HepG2 (cell line): Measurements from ENCODE around the gene LAX1.

ENCODE experiments used
- ATF5 ChIP-seq: sonication (generic); formaldehyde crosslinking; IDR thresholded peaks from 2 replicates; pipeline ENCODE4 v1.4.0; 2020; ENCODE audit warnings: mild to moderate bottlenecking, low read depth, missing genetic modification reagents
- ATM ChIP-seq: fragments of 450-650 bp; IDR thresholded peaks from 2 replicates; pipeline ENCODE4 v1.7.1; 2017; ENCODE audit warnings: mild to moderate bottlenecking, borderline replicate concordance
- CBX5 ChIP-seq: sonication (generic); formaldehyde crosslinking; IDR thresholded peaks from 2 replicates; pipeline ENCODE4 v1.4.0; 2020; ENCODE audit warnings: missing genetic modification reagents, borderline replicate concordance
- HDAC1 ChIP-seq: sonication (generic); formaldehyde crosslinking; IDR thresholded peaks from 2 replicates; pipeline ENCODE4 v1.5.1; 2020; ENCODE audit warnings: mild to moderate bottlenecking, missing genetic modification reagents
- HINFP ChIP-seq: sonication (generic); formaldehyde crosslinking; IDR thresholded peaks from 2 replicates; pipeline ENCODE4 v1.4.0; 2020; ENCODE audit warnings: low read depth, mild to moderate bottlenecking, missing genetic modification reagents
- MYC ChIP-seq: sonication (generic); formaldehyde crosslinking; IDR thresholded peaks from 2 replicates; pipeline ENCODE4 v1.9.0; 2021; ENCODE audit warnings: missing genetic modification reagents, borderline replicate concordance
- TF ChIP-seq, protein P1 (sequence below): sonication (generic); formaldehyde crosslinking; IDR thresholded peaks from 2 replicates; pipeline ENCODE4 v1.5.0; 2020; ENCODE audit warnings: mild to moderate bottlenecking, missing genetic modification reagents, borderline replicate concordance

DNA sequence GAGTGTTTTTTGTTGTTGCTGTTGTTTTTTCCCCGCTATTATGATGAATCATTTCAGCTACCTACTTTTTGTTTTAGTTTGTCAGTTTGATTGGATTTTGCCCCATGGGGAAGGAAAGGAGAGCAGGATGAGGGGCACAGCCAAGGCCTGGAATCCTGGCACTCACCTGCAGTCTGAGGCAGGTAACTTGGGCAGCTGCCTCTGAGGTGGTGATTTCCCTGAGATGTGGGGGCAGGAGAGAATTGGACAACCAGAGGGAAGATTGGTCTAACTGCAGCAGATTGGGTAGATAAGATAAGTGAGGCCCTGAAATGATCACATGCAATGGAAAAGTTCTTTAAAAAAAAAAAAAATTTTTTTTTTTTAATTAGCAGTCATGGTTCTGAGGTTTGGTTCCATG lies 1.5 kb upstream of the LAX1 start:
- TF ChIP-seq ATM (no peak), MYC (no peak), HINFP (no peak), CBX5 (no peak), ATF5 (CRISPR knock-in tag) (no peak), HDAC1 (CRISPR knock-in tag) (no peak)
- TF ChIP-seq, protein P1, sequence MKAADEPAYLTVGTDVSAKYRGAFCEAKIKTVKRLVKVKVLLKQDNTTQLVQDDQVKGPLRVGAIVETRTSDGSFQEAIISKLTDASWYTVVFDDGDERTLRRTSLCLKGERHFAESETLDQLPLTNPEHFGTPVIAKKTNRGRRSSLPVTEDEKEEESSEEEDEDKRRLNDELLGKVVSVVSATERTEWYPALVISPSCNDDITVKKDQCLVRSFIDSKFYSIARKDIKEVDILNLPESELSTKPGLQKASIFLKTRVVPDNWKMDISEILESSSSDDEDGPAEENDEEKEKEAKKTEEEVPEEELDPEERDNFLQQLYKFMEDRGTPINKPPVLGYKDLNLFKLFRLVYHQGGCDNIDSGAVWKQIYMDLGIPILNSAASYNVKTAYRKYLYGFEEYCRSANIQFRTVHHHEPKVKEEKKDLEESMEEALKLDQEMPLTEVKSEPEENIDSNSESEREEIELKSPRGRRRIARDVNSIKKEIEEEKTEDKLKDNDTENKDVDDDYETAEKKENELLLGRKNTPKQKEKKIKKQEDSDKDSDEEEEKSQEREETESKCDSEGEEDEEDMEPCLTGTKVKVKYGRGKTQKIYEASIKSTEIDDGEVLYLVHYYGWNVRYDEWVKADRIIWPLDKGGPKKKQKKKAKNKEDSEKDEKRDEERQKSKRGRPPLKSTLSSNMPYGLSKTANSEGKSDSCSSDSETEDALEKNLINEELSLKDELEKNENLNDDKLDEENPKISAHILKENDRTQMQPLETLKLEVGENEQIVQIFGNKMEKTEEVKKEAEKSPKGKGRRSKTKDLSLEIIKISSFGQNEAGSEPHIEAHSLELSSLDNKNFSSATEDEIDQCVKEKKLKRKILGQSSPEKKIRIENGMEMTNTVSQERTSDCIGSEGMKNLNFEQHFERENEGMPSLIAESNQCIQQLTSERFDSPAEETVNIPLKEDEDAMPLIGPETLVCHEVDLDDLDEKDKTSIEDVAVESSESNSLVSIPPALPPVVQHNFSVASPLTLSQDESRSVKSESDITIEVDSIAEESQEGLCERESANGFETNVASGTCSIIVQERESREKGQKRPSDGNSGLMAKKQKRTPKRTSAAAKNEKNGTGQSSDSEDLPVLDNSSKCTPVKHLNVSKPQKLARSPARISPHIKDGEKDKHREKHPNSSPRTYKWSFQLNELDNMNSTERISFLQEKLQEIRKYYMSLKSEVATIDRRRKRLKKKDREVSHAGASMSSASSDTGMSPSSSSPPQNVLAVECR (CRISPR knock-in tag) = no peak
